OCI-LY1 (cell line): Measurements from ENCODE around the gene UBAP1.

Experiments used
- CTCF ChIP-seq: fragments of 200-600 bp; sonication (generic), shearing (Covaris generic); IDR thresholded peaks from 2 replicates; pipeline ENCODE4 v1.5.1; 2017; ENCODE audit warnings: mild to moderate bottlenecking, antibody characterized with exemption, low read length, moderate library complexity, mixed read lengths
- EZH2 ChIP-seq: fragments of 200-600 bp; sonication (generic), shearing (Covaris generic); IDR thresholded peaks from 2 replicates; pipeline ENCODE4 v1.8.0; 2017; ENCODE audit warnings: borderline replicate concordance, mixed run types, mild to moderate bottlenecking, antibody characterized with exemption, low read length, moderate library complexity, mixed read lengths

GRCh38 chr9:34240006-34240405 lies 61.2 kb downstream of the UBAP1 start:
- no peak for TF ChIP-seq CTCF
- TF ChIP-seq EZH2 = no peak
